ENCODE results near the gene MAD1L1.

DNA sequence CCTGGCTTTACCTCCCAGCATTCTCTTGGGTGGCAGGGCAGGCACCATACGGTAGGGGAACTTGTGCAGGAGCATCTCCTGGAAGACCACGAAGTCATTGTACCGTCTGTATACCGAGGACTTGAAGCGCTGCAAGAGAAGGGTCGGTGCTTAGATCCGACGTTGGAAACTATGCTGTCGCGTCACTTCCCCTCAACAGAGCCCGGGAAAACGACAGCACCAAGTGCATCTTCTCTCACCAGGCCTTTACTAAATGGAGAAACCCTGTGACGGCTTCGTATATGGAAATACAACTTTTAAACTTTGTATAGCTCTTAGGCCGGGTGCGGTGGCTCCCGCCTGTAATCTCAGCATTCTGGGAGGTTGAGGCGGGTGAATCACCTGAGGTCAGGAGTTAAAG lies 42.4 kb upstream of the MAD1L1 start:
- TF ChIP-seq, protein P1, sequence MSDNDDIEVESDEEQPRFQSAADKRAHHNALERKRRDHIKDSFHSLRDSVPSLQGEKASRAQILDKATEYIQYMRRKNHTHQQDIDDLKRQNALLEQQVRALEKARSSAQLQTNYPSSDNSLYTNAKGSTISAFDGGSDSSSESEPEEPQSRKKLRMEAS (IDR thresholded peaks at IDR 0.05) = no peak
- TF ChIP-seq CTCF (IDR thresholded peaks at IDR 0.05; ENCODE audit: low read depth, low read length, missing input control) (no peak), SP1 (IDR thresholded peaks at IDR 0.05) (no peak), RXRA (IDR thresholded peaks at IDR 0.05) (no peak), YY1 (IDR thresholded peaks at IDR 0.05) (no peak), TAF1 (conservative IDR thresholded peaks at IDR 0.05) (no peak), REST (IDR thresholded peaks at IDR 0.05) (no peak), HNF4G (IDR thresholded peaks at IDR 0.05) (no peak), EGR1 (IDR thresholded peaks at IDR 0.05; ENCODE audit: low read depth in 2 of 2) (no peak), RAD21 (IDR thresholded peaks at IDR 0.05) (no peak)
- TF ChIP-seq, protein P2, sequence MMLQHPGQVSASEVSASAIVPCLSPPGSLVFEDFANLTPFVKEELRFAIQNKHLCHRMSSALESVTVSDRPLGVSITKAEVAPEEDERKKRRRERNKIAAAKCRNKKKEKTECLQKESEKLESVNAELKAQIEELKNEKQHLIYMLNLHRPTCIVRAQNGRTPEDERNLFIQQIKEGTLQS (IDR thresholded peaks at IDR 0.05) = no peak
